Heart right ventricle (tissue), 16 donors: Measurements from ENCODE around the gene SPACA4. TPM values are rescaled to one million over a fixed set of nuclear protein-coding genes. Genes with fewer than 3 reads are reported as not detected.

ENCODE experiments used
- ATAC-seq, 8 donors: fragments of 200-7000 bp; cut with Tn5 transposase; one replicate each; pipeline ENCODE4 v1.9.1; 2020; ENCODE audit warnings: mild to moderate bottlenecking in 8 of 8, moderate library complexity in 8 of 8, moderate number of reproducible peaks in 1 of 8
- DNase-seq, 2 donors: peaks; one replicate each; pipeline ENCODE4 v3.0.0-alpha.2; 2020
- H3K27ac ChIP-seq, 10 donors: fragments of 200-600 bp; sonication (generic) in 2 of 10; one replicate each; pipeline versions ENCODE4 v1.5.0 to v1.8.0; 2020 to 2022; ENCODE audit warnings: mild to moderate bottlenecking in 3 of 10
- H3K27me3 ChIP-seq, 7 donors: fragments of 200-600 bp; one replicate each; pipeline ENCODE4 v1.8.0; 2021 to 2022; ENCODE audit warnings: mild to moderate bottlenecking in 2 of 7
- H3K36me3 ChIP-seq, 9 donors: fragments of 200-600 bp; sonication (generic) in 1 of 9; one replicate each; pipeline versions ENCODE4 v1.5.0 to v1.8.0; 2020 to 2022; ENCODE audit warnings: mild to moderate bottlenecking in 2 of 9
- H3K4me1 ChIP-seq, 9 donors: fragments of 200-600 bp; sonication (generic) in 1 of 9; one replicate each; pipeline versions ENCODE4 v1.5.0 to v1.8.0; 2020 to 2022; ENCODE audit warnings: mild to moderate bottlenecking in 4 of 9
- H3K4me3 ChIP-seq, 10 donors: fragments of 200-600 bp; sonication (generic) in 2 of 10; one replicate each; pipeline versions ENCODE4 v1.5.0 to v1.8.0; 2020 to 2022; ENCODE audit warnings: mild to moderate bottlenecking in 7 of 10, moderate library complexity in 2 of 10
- H3K9me3 ChIP-seq, 11 donors: fragments of 200-600 bp in 10 of 11; sonication (generic) in 2 of 11; one replicate each; pipeline versions ENCODE4 v1.5.0 to v1.8.0; 2013 to 2022; ENCODE audit warnings: mild to moderate bottlenecking in 2 of 11, control low read depth in 1 of 11, moderate library complexity in 1 of 11
- WGBS, 2 donors: extraction: QIAGEN DNeasy Blood & Tissue Kit; methylation state at CpG; one replicate each; pipeline ENCODE4 v1.1.7; 2013; ENCODE audit warnings: inconsistent platforms in 1 of 2; 5-methylcytosine and 5-hydroxymethylcytosine counted together
- intact Hi-C, 10 donors: fragments of 100-400 bp; cut with DNase I; formaldehyde crosslinking; loops; one replicate each; pipeline versions ENCODE4 v1.11.1 to v1.14.2; 2022
- polyA plus RNA-seq, 2 donors: library from polyadenylated mRNA; stranded (reverse); fragments of 200-250 nt; gene quantifications; one replicate each; pipeline ENCODE4 v1.2.3, GENCODE V29; 2013
- total RNA-seq, 10 donors: library from RNA; stranded (reverse); fragmentation: NEBNext Ultra II Directional in 3 of 10; extraction: Animal tissue kit (Norgen Biotek cat#: 25700) in 3 of 10; gene quantifications; one replicate each; pipeline versions ENCODE4 v1.2.1 to v1.2.4, GENCODE V29; 2021 to 2023
- TF ChIP-seq, protein P1 (sequence below), 9 donors: fragments of 200-600 bp; sonication (generic) in 2 of 9; IDR thresholded peaks; one replicate each; pipeline versions ENCODE4 v1.5.0 to v1.8.0; 2021 to 2022; ENCODE audit warnings: antibody characterized with exemption in 9 of 9, mild to moderate bottlenecking in 5 of 9, moderate library complexity in 1 of 9
- donor health status: Arrhythmogenic right ventricular cardiomyopathy.
- donor health status: ischemic (EF 13 %, LVEDD 7.1; RV severe dilation, severe dysfunction).
- donor health status: healthy with polysubstance abuse.
- donor health status: DM: no; HTN: yes; CAD: no.
- donor health status: DM: no; HTN: no; CAD: no.
- donor health status: ischemic (EF 25% LVEDD 6.9; RV normal size, moderate dysfunction).
- donor health status: ischemic (EF 25% LVEDD 5.7; RV mildly dilated, moderate dysfunction).
- donor health status: healthy.
- donor health status: DM: yes; HTN: yes; CAD: no.
- donor health status: Ischemic cardiomyopathy.
- donor health status: ischemic (EF 35%, LVEDD 5.7; RV mildly dilated, moderate dysfunction).
- donor health status: nonischemic (EF 11% LVEDD 7.7; RV severe dilation, severe dysfunction).
- donor health status: DM: yes; HTN: yes; CAD: no.
- donor health status: PGD.
- donor health status: ischemic (EF 29% LVEDD 5.4; RV normal size, mild dysfunction).
- donor health status: nonischemic (EF 23%, LVEDD 6.1; RV moderate dilation, normal function).

SPACA4 gene
- total and polyA plus RNA-seq, 12 donors = not detected

DNA sequence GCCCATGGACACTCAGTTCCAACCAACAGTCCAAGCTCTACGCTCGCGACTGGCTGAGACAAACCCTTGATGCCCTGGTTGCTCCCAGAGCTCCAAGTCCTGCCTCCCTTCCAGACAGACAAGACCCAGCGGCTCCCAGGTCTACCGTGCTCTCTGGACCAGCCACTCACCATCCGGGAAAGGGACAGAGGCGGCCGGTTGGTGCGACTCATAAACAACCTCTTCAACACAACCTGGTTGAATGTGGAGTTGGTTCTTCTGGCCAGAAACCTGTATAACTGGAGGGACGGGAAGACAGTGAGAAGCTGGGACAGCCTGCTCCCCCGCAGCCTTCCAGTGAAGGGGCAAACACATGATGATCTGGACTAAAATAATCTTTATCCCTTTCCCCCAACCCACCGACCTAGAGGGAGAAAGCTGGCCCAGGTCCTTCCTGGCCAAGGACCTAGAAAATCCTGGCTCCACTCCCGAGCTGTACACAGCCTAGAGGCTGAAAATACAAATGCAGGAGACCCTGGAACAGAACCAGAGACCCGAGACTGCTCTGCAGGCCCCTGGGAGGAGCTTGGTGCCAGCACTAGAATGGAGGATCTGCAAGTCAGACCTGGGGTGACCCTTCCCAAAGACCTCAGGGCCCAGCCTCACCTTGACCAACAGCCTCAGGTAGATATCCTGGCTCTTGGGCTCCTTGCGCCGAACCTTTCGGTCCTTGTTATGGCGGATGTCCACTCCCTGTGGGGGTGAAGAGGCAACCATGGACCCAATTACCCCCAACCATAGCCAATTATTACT lies 10.8 kb downstream of the SPACA4 start:
- intact Hi-C loops = no loop called here
- DNase-seq = no peak
- peaks cover 12 to 44% (median 27%) of the 10 kb centered on the region in 9 donors for H3K4me1 ChIP-seq
- no peaks in the 10 kb centered on the region for H3K9me3 ChIP-seq
- H3K4me3 ChIP-seq = peak overlapping the region in 9 of 10 donors; percentile 21 to 95 (median 81)
- peak overlapping the region in 6 of 10 donors; percentile 83 to 92 (median 88) for H3K27ac ChIP-seq
- TF ChIP-seq, protein P1, sequence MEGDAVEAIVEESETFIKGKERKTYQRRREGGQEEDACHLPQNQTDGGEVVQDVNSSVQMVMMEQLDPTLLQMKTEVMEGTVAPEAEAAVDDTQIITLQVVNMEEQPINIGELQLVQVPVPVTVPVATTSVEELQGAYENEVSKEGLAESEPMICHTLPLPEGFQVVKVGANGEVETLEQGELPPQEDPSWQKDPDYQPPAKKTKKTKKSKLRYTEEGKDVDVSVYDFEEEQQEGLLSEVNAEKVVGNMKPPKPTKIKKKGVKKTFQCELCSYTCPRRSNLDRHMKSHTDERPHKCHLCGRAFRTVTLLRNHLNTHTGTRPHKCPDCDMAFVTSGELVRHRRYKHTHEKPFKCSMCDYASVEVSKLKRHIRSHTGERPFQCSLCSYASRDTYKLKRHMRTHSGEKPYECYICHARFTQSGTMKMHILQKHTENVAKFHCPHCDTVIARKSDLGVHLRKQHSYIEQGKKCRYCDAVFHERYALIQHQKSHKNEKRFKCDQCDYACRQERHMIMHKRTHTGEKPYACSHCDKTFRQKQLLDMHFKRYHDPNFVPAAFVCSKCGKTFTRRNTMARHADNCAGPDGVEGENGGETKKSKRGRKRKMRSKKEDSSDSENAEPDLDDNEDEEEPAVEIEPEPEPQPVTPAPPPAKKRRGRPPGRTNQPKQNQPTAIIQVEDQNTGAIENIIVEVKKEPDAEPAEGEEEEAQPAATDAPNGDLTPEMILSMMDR (IDR thresholded peaks at IDR 0.05) = no peak
- H3K36me3 ChIP-seq = peaks cover 0 to 39% (median 22%) of the 10 kb centered on the region in 9 donors
- no peak for ATAC-seq
- 65 to 67% methylated on average over 18 of the region's 18 CpGs for WGBS, 2 donors
- no peaks in the 10 kb centered on the region for H3K27me3 ChIP-seq

DNA sequence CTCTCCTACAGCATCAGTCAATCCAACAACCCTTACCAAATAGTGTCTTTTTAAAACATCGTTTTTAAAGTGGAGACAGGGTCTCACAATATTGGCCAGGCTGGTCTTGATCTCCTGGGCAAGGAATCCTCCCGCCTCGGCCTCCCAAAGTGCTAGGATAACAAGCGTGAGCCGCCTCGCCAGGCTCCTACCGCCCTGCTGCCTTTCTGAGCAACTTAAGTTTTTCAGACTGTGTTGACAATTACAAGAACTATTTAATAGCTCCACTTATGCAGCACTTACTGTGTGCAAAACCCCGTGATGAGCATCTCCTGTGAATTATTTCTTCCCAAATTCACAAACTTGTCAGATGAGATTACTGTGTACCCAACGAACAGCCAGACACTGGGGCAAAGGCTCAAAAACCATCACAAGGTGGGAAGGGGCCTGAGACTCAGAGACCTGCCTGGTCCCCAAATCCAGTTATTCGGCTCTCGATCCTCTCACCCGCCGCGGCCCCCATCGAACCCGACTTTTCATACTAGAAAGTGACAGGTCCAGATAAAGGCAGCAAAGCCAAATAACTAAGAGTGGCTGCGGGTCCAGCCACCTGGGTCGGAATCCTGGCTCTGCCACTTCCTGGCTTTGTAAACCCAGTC lies 11.9 kb downstream of the SPACA4 start:
- intact Hi-C loops = loop anchor here in 1 of 10 donors (1.0 kb wide), 1 partner anchor 29 kb away; no protein-coding TSS in a partner anchor

DNA sequence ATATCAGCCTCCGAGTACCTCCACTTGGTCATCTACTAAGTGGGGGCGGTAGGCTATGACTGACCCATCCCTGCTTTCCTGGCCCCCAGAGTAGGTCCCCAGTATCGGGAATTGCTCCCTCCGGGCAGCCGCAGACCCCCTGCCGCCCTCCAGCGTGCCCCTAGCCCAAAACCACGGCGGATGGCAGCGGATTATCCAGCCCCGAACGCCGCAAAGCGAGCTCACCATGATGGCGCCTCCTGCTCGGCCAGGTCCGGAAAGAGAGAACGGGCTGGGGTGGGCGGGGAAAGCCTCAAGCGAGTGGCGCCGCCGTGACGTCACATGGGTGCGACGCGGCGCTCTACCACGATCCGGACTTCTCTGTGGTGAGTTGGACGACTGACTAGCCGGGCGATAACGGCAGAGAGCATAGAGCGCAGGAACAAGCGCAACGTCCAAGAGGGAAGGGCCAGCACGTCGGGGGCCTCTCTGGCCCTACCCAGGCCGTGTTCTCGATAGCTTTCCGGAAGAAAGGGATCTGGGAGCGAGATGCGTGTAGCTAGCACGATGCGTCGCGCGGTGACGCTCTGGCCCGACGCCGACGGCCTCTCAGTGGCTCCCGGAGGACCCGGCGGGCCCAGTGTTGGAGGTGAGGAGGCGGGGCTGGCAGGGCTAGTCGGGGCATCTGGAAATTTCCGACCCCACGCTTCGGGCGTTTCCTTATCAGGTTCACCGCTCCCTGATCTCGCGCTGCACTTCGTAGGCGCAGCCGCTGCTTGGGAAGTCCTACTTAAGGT lies 12.6 kb downstream of the SPACA4 start, which contains the start of the genes RPL18 and SPHK2:
TSS of gene RPL18 (minus strand) at position 263 of the 776 bp plus-strand sequence. CDS start at position 228, 35 bp downstream.
TSS of gene SPHK2 (plus strand) at position 591 of the 776 bp plus-strand sequence. CDS start 1,009 bp downstream, outside the sequence.
- DNase-seq (peak; percentile 97 to 98), ATAC-seq (peak; percentile 90 to 95 (median 93))
- Histone ChIP-seq H3K27ac (peak within 1 kb of the TSS; percentile 64 to 93 (median 88)), H3K36me3 (peaks cover 0 to 39% (median 22%) of the 10 kb centered on the region in 9 donors), H3K4me3 (peak within 1 kb of the TSS; percentile 74 to 95 (median 81)), H3K4me1 (peaks cover 18 to 60% (median 37%) of the 10 kb centered on the region in 9 donors), H3K9me3 (no peaks in the 10 kb centered on the region), H3K27me3 (no peaks in the 10 kb centered on the region)
- intact Hi-C loops = loop anchor here in 1 of 10 donors (1.0 kb wide), 1 partner anchor 30 kb away; no protein-coding TSS in a partner anchor
- 0% methylated on average over 69 of the region's 69 CpGs for WGBS, 2 donors
- TF ChIP-seq, protein P1 (IDR thresholded peaks at IDR 0.05) = peak in 1 of 9 donors; percentile 9

More for the DNA sequence above, 11.9 kb downstream of the SPACA4 start:
- ATAC-seq (no peak), DNase-seq (no peak)
- peak overlapping the region; percentile 74 to 95 (median 81) for H3K4me3 ChIP-seq
- no peaks in the 10 kb centered on the region for H3K9me3 ChIP-seq
- WGBS, 2 donors = 1 to 2% methylated on average over 18 of the region's 18 CpGs
- H3K36me3 ChIP-seq = peaks cover 0 to 39% (median 22%) of the 10 kb centered on the region in 9 donors
- TF ChIP-seq, protein P1 (IDR thresholded peaks at IDR 0.05) = no peak
- H3K27ac ChIP-seq = peak overlapping the region; percentile 53 to 92 (median 88)
- H3K27me3 ChIP-seq = no peaks in the 10 kb centered on the region
- peaks cover 14 to 53% (median 33%) of the 10 kb centered on the region in 9 donors for H3K4me1 ChIP-seq
